ENCODE measurements around the gene PTH2.

GRCh38 chr19:49411681-49412326 is 11.4 kb downstream of the PTH2 start:
- no peak for TF ChIP-seq EZH2 (IDR thresholded peaks at IDR 0.05; ENCODE audit: borderline replicate concordance, low read length)
- TF ChIP-seq CTCF (IDR thresholded peaks at IDR 0.05; ENCODE audit: low read length), result no peak

All from OCI-LY1 (cell line).